GM19438 (cell line): ENCODE results near the gene VPS26B.
"Not testable (repeated sequence)": the region's sequence is repeated elsewhere in the genome, so short reads cannot be mapped to it uniquely, and the experiment has no call there.

ENCODE experiments used
- ATAC-seq: cut with Tn5 transposase; IDR thresholded peaks from one replicate; pipeline ENCODE4 v1.9.1; 2021; ENCODE audit warnings: low read depth; ENCODE audit not compliant: unreplicated experiment

The VPS26B gene

GRCh38 chr11:134254433-134255183, 30.1 kb downstream of the VPS26B start:
- no peak for ATAC-seq

- not testable (repeated sequence) for ATAC-seq
These were observed 30.7 kb downstream of the VPS26B start for GRCh38 chr11:134255184-134255561.

GRCh38 chr11:134257101-134257500, 32.6 kb downstream of the VPS26B start:
- no peak for ATAC-seq

GRCh38 chr11:134258577-134258976, 34.1 kb downstream of the VPS26B start:
- no peak for ATAC-seq

GRCh38 chr11:134260503-134260902, 36.0 kb downstream of the VPS26B start:
- ATAC-seq: no peak

- no peak for ATAC-seq
These were observed 36.5 kb downstream of the VPS26B start for GRCh38 chr11:134260983-134261382.

- ATAC-seq: no peak
These were observed 37.4 kb downstream of the VPS26B start for GRCh38 chr11:134261626-134262488.

- ATAC-seq: no peak
These were observed 40.7 kb downstream of the VPS26B start for GRCh38 chr11:134264966-134265764.

GRCh38 chr11:134266440-134266839, 42.0 kb downstream of the VPS26B start:
- ATAC-seq: no peak

GRCh38 chr11:134266841-134267251, 42.4 kb downstream of the VPS26B start:
- no peak for ATAC-seq

GRCh38 chr11:134267461-134267860, 43.0 kb downstream of the VPS26B start:
- ATAC-seq: no peak

GRCh38 chr11:134267966-134268365, 43.5 kb downstream of the VPS26B start:
- no peak for ATAC-seq

GRCh38 chr11:134270250-134270714, 45.8 kb downstream of the VPS26B start:
- ATAC-seq: no peak

GRCh38 chr11:134271978-134272377, 47.5 kb downstream of the VPS26B start:
- no peak for ATAC-seq

GRCh38 chr11:134272381-134273316, 48.2 kb downstream of the VPS26B start:
- ATAC-seq: no peak

GRCh38 chr11:134273317-134273712, 48.8 kb downstream of the VPS26B start:
- ATAC-seq: no peak

GRCh38 chr11:134275188-134275533, 50.7 kb downstream of the VPS26B start:
- ATAC-seq: no peak

- ATAC-seq: peak; percentile 83
These were observed 51.3 kb downstream of the VPS26B start, which contains the start of gene GLB1L3 for GRCh38 chr11:134275534-134276395. TSS of gene GLB1L3 (plus strand) at chr11:134276379. CDS start at chr11:134276741, 362 bp downstream.
